Measurements from ENCODE around the gene OAT.

- TF ChIP-seq RARB (CRISPR knock-in tag; IDR thresholded peaks at IDR 0.05) (no peak), CSDC2 (CRISPR knock-in tag; IDR thresholded peaks at IDR 0.05) (no peak)
Observed at GRCh38 chr10:124366343-124366742, 52.4 kb downstream of the OAT start.

All from SK-N-SH treated with all-trans-retinoic acid at 6 μM for 48 hours (cell line).